ENCODE data around the gene CYYR1.

CYYR1 gene

DNA sequence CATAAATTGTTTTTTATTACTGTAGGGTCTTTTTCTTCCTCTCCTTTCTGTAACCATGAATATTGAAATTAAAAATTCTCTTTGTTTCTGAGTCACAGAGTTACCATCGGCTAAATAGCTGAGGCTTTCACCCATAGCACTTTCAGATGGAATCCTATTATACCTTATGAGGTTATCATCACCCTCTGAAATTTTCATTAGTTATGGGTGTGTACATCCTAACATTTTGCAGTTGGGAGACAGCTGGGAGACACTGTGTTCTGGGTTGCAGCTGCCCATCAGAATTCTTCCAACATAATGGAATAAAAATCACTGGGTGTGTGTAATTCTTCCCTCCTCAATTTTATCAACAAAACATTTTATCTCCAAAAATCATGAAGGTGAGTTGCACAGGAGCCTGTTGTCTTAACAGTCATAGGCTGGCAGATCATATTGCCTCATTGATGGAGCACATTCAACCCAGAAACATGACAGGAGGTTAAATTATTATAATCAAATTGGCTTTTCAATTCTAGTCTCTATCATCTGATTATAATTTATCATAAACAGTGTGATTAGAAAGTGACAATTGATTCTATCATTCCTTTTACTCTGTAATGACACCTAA, 17.4 kb downstream of the CYYR1 start:
- TF ChIP-seq ZFX (IDR thresholded peaks at IDR 0.05; ENCODE audit: borderline replicate concordance) (no peak), CTCF (IDR thresholded peaks at IDR 0.05) (no peak)
- H3K27ac ChIP-seq: no peak overlapping the region

DNA sequence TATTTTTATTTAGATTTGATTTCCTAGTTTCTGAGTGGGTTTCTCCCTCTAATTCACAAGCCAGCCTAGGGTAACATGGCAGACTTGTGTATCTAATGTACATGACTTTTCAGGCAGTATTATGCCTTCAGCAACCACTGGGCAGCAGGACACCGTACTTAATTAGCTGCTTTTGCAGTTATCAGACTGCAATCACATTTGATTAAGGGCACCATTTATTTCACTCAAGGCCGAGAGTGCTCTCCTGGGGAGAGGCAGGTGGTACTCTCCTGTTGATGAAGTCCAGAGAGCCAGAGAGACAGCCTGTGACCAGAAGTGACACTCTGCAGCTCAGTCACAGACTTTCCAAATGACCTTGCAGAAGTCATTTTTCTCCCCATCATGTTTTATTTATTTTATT, 18.7 kb downstream of the CYYR1 start:
- H3K27ac ChIP-seq: no peak overlapping the region
- TF ChIP-seq CTCF (IDR thresholded peaks at IDR 0.05) (no peak), ZFX (IDR thresholded peaks at IDR 0.05; ENCODE audit: borderline replicate concordance) (no peak)

- TF ChIP-seq CTCF (IDR thresholded peaks at IDR 0.05): no peak
- TF ChIP-seq ZFX (IDR thresholded peaks at IDR 0.05; ENCODE audit: borderline replicate concordance): no peak
- H3K27ac ChIP-seq: no peak overlapping the region
Measured at GRCh38 chr21:26553898-26554297, 19.2 kb downstream of the CYYR1 start.

DNA sequence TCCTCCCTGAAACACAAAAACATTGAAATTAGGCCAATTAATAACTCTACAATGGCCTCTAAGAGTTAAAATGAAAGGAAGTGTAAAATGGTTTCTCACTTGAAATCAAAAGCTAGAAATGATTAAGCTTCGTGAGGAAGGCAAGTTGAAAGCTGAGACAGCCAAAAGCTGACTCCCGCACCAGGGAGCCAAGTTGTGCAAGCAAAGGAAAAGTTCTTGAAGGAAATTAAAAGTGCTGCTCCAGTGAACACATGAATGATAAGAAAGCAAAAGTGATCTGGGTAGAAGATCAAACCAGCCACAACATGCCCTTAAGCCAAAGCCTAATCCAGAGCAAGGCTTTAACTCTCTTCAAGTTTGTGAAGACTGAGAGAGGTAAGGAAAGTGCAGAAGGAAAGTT, 22.8 kb downstream of the CYYR1 start:
- no peak overlapping the region for H3K27ac ChIP-seq
- no peak for TF ChIP-seq ZFX (IDR thresholded peaks at IDR 0.05; ENCODE audit: borderline replicate concordance)
- no peak for TF ChIP-seq CTCF (IDR thresholded peaks at IDR 0.05)

GRCh38 chr21:26546446-26547097, 26.5 kb downstream of the CYYR1 start:
- no peak overlapping the region for H3K27ac ChIP-seq
- TF ChIP-seq ZFX (IDR thresholded peaks at IDR 0.05; ENCODE audit: borderline replicate concordance): no peak
- no peak for TF ChIP-seq CTCF (IDR thresholded peaks at IDR 0.05)

DNA sequence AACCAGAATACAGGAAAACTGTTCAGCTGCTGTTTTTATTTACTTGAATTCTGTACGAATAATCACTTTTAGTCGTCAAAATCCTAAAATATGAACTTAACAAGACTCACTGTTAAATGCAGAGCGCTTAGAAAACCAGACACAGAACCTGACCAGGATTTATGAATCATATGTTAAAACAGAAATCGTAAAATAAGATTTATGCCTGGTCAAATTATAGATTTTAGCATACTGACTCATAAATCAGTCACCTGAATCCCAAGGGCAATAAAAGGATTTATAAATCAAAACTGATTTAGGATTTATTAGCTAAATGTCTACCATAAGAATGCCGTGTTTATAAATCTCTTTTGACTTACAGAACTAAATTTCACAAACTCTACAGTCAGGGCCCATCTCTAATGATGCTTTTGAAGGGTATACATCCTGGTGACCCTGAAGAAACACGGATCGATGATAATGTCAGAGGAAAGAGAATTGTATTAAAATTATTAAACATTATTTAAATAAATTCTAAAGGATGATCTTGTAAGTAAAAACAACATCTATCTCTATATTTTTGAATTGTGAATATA, 28.8 kb downstream of the CYYR1 start:
- no peak for TF ChIP-seq CTCF (IDR thresholded peaks at IDR 0.05)

GRCh38 chr21:26540651-26541050, 32.4 kb downstream of the CYYR1 start:
- no peak overlapping the region for H3K27ac ChIP-seq
- no peak for TF ChIP-seq CTCF (IDR thresholded peaks at IDR 0.05)
- TF ChIP-seq ZFX (IDR thresholded peaks at IDR 0.05; ENCODE audit: borderline replicate concordance): no peak

More for the DNA sequence above, 28.8 kb downstream of the CYYR1 start:
- no peak overlapping the region for H3K27ac ChIP-seq
